Activated B cell treated with CpG ODN at 0.5 μM for 24 hours (primary cell): ENCODE data around the gene GRK6. TPM values are rescaled to one million over a fixed set of nuclear protein-coding genes. Genes with fewer than 3 reads are reported as not detected.

Source experiments
- ATAC-seq: fragments of 200-7000 bp; cut with Tn5 transposase; one replicate; pipeline ENCODE4 v1.10.0; 2021; ENCODE audit warnings: low read depth, mild to moderate bottlenecking, moderate library complexity
- CTCF ChIA-PET: fragments of 350-600 bp; sonication (Branson Sonifier 250); formaldehyde crosslinking; loops from one replicate; lab custom pipeline; 2021; ENCODE audit warnings: antibody characterized with exemption; lab: Charles Lee
- POLR2A ChIA-PET: fragments of 350-600 bp; sonication (Branson Sonifier 250); formaldehyde crosslinking; loops from one replicate; lab custom pipeline; 2021; ENCODE audit warnings: antibody characterized with exemption; lab: Charles Lee
- DNase-seq: peaks from one replicate; pipeline ENCODE4 v3.0.0; 2022
- H3K27ac Mint-ChIP-seq: one replicate; pipeline ENCODE4 v1.8.0; 2020; ENCODE audit warnings: mixed read lengths
- H3K27me3 Mint-ChIP-seq: one replicate; pipeline ENCODE4 v1.8.0; 2021; ENCODE audit warnings: mixed read lengths
- H3K36me3 Mint-ChIP-seq: one replicate; pipeline ENCODE4 v1.8.0; 2021; ENCODE audit warnings: low read depth, mixed read lengths
- H3K4me1 Mint-ChIP-seq: one replicate; pipeline ENCODE4 v1.8.0; 2021; ENCODE audit warnings: mixed read lengths
- H3K4me3 Mint-ChIP-seq: one replicate; pipeline ENCODE4 v1.8.0; 2020; ENCODE audit warnings: mild to moderate bottlenecking, mixed read lengths
- H3K9me3 Mint-ChIP-seq: one replicate; pipeline ENCODE4 v1.8.0; 2020; ENCODE audit warnings: mixed read lengths
- CTCF ChIP-seq: fragments of 200-600 bp; IDR thresholded peaks from one replicate; pipeline ENCODE4 v1.8.0; 2022; ENCODE audit warnings: antibody characterized with exemption, mild to moderate bottlenecking
- intact Hi-C: fragments of 100-400 bp; cut with micrococcal nuclease; formaldehyde crosslinking; loops from one replicate; pipeline ENCODE4 v1.15.1; 2024
- total RNA-seq: library from RNA; stranded (reverse); gene quantifications from 2 replicates; pipeline ENCODE4 v1.2.3, GENCODE V29; 2022

The GRK6 gene
- total RNA-seq, 1 donor from 2014 or later: 92.6 TPM

GRCh38 chr5:177392765-177393164 lies 33.7 kb upstream of the GRK6 start:
- H3K9me3 Mint-ChIP-seq: no peaks in the 10 kb centered on the region
- CTCF ChIA-PET: interaction anchor here (0.6 to 1.9 kb wide), 6 partner anchors 11 to 109 kb away, joined by 3 to 8 read pairs (median 4); no protein-coding TSS in a partner anchor
- POLR2A ChIA-PET: interaction anchor here (0.6 to 2.2 kb wide), 3 partner anchors 33 to 63 kb away, joined by 5 to 7 read pairs (median 6); partner anchors contain the start of genes GRK6 and PRR7
- H3K4me1 Mint-ChIP-seq: peaks cover 29% of the 10 kb centered on the region
- intact Hi-C loops: loop anchor here (10.0 kb wide), 1 partner anchor 202 kb away; the partner anchor contains the start of gene TMED9
- H3K27ac Mint-ChIP-seq: peak overlapping the region; percentile 21
- DNase-seq: no peak
- ATAC-seq: no peak
- H3K27me3 Mint-ChIP-seq: peaks cover 1% of the 10 kb centered on the region
- H3K4me3 Mint-ChIP-seq: no peak overlapping the region
- no peaks in the 10 kb centered on the region for H3K36me3 Mint-ChIP-seq
- no peak for TF ChIP-seq CTCF

GRCh38 chr5:177393206-177393765 lies 33.2 kb upstream of the GRK6 start:
- Mint-ChIP-seq H3K9me3 (no peaks in the 10 kb centered on the region), H3K27ac (peak overlapping the region; percentile 21), H3K4me3 (no peak overlapping the region), H3K36me3 (no peaks in the 10 kb centered on the region), H3K27me3 (peaks cover 1% of the 10 kb centered on the region), H3K4me1 (peaks cover 28% of the 10 kb centered on the region)
- DNase-seq (no peak), ATAC-seq (no peak)
- intact Hi-C loops: loop anchor here (10.0 kb wide), 1 partner anchor 202 kb away; the partner anchor contains the start of gene TMED9
- no peak for TF ChIP-seq CTCF
- ChIA-PET POLR2A (interaction anchor here (0.6 to 2.2 kb wide), 3 partner anchors 36 to 62 kb away, joined by 4 to 7 read pairs (median 5); partner anchors contain the start of gene PRR7), CTCF (interaction anchor here (0.6 to 1.9 kb wide), 5 partner anchors 11 to 108 kb away, joined by 3 to 8 read pairs (median 4); no protein-coding TSS in a partner anchor)

GRCh38 chr5:177393990-177394389 lies 32.5 kb upstream of the GRK6 start:
- Mint-ChIP-seq H3K27ac (no peak overlapping the region), H3K4me1 (peaks cover 21% of the 10 kb centered on the region), H3K36me3 (no peaks in the 10 kb centered on the region), H3K4me3 (no peak overlapping the region), H3K9me3 (no peaks in the 10 kb centered on the region), H3K27me3 (peaks cover 1% of the 10 kb centered on the region)
- no peak for TF ChIP-seq CTCF
- CTCF ChIA-PET: interaction anchor here (1.9 to 2.3 kb wide), 2 partner anchors 10 to 61 kb away, joined by 8 read pairs; no protein-coding TSS in a partner anchor
- intact Hi-C loops: loop anchor here (10.0 kb wide), 1 partner anchor 201 kb away; the partner anchor contains the start of gene TMED9
- DNase-seq: no peak
- POLR2A ChIA-PET: interaction anchor here (2.2 kb wide), 1 partner anchor 52 kb away, joined by 5 read pairs; the partner anchor contains the start of gene PRR7
- ATAC-seq: no peak

GRCh38 chr5:177396078-177396477 lies 30.4 kb upstream of the GRK6 start:
- DNase-seq: no peak
- CTCF ChIA-PET: interaction anchor here (2.3 kb wide), 1 partner anchor 59 kb away, joined by 8 read pairs; no protein-coding TSS in a partner anchor
- peaks cover under 1% of the 10 kb centered on the region for H3K27me3 Mint-ChIP-seq

More at GRCh38 chr5:177396078-177396477, 30.4 kb upstream of the GRK6 start:
- Mint-ChIP-seq H3K27ac (no peak overlapping the region), H3K4me3 (no peak overlapping the region), H3K4me1 (peaks cover 4% of the 10 kb centered on the region), H3K9me3 (no peaks in the 10 kb centered on the region), H3K36me3 (no peaks in the 10 kb centered on the region)
- POLR2A ChIA-PET: no interaction called here
- TF ChIP-seq CTCF: no peak
- ATAC-seq: no peak
- intact Hi-C loops: loop anchor here (10.0 kb wide), 1 partner anchor 199 kb away; the partner anchor contains the start of gene TMED9
